HG03095 (cell line): Measurements from ENCODE around the gene SKP1.
"Not testable (repeated sequence)": the region's sequence is repeated elsewhere in the genome, so short reads cannot be mapped to it uniquely, and the experiment has no call there.

Source experiments
- ATAC-seq: cut with Tn5 transposase; IDR thresholded peaks from one replicate; pipeline ENCODE4 v1.9.1; 2021; ENCODE audit warnings: moderate library complexity; ENCODE audit not compliant: unreplicated experiment

The SKP1 gene

GRCh38 chr5:134176511-134177368 lies at the start of gene SKP1:
Gene SKP1, minus strand, starts transcription at chr5:134176950. Its CDS starts 2,928 bp downstream, at chr5:134174022.
- peak; percentile 65 for ATAC-seq

- ATAC-seq = peak; percentile 85
These were observed 49.2 kb upstream of the SKP1 start, which contains the start of gene PPP2CA for GRCh38 chr5:134225780-134226440. Gene PPP2CA, minus strand, starts transcription at chr5:134226073. Its CDS starts 212 bp downstream, at chr5:134225861.

GRCh38 chr5:134224888-134225779 lies 48.4 kb upstream of the SKP1 start:
- ATAC-seq = peak; percentile 25

- no peak for ATAC-seq
These were observed 46.9 kb upstream of the SKP1 start for GRCh38 chr5:134223406-134224248.

- ATAC-seq = not testable (repeated sequence)
These were observed 44.9 kb upstream of the SKP1 start for GRCh38 chr5:134221690-134222089.

- ATAC-seq = no peak
These were observed 39.0 kb upstream of the SKP1 start for GRCh38 chr5:134215757-134216156.

- not testable (repeated sequence) for ATAC-seq
These were observed 34.7 kb upstream of the SKP1 start for GRCh38 chr5:134211263-134212031.

- no peak for ATAC-seq
These were observed 32.9 kb upstream of the SKP1 start for GRCh38 chr5:134209477-134210245.

GRCh38 chr5:134207696-134208095 lies 30.9 kb upstream of the SKP1 start:
- ATAC-seq = no peak

GRCh38 chr5:134206627-134207160 lies 29.9 kb upstream of the SKP1 start:
- no peak for ATAC-seq

- no peak for ATAC-seq
These were observed 27.8 kb upstream of the SKP1 start for GRCh38 chr5:134204575-134204974.

- ATAC-seq = no peak
These were observed 26.9 kb upstream of the SKP1 start for GRCh38 chr5:134203630-134204029.

GRCh38 chr5:134195666-134196065 lies 18.9 kb upstream of the SKP1 start:
- no peak for ATAC-seq

- ATAC-seq = no peak
These were observed 12.3 kb upstream of the SKP1 start for GRCh38 chr5:134189031-134189430.

- ATAC-seq = no peak
These were observed 11.3 kb upstream of the SKP1 start for GRCh38 chr5:134188092-134188491.

GRCh38 chr5:134184155-134185135 lies 7.7 kb upstream of the SKP1 start:
- peak; percentile 75 for ATAC-seq

GRCh38 chr5:134183481-134183880 lies 6.7 kb upstream of the SKP1 start:
- ATAC-seq = no peak
